Fibroblast of mammary gland (primary cell): ENCODE data around the gene CMTR1.

Experiments
- DNase-seq: peaks from one replicate; pipeline ENCODE4 v3.0.0-alpha.2; 2010; ENCODE audit warnings: low read depth
- H3K4me3 ChIP-seq: 2 replicates; pipeline ENCODE4 v1.5.1; 2011; ENCODE audit warnings: low read depth, mild to moderate bottlenecking, low read length, moderate library complexity; ENCODE audit not compliant: control insufficient read depth
- TF ChIP-seq, protein P1 (sequence below): conservative IDR thresholded peaks from 2 replicates; pipeline ENCODE4 v1.5.1; 2011; ENCODE audit warnings: low read depth, low read length, inconsistent platforms; ENCODE audit not compliant: control insufficient read depth, insufficient read depth

Gene CMTR1

GRCh38 chr6:37477191-37477590 lies 44.2 kb downstream of the CMTR1 start:
- H3K4me3 ChIP-seq = no peak overlapping the region
- DNase-seq = no peak
- TF ChIP-seq, protein P1, sequence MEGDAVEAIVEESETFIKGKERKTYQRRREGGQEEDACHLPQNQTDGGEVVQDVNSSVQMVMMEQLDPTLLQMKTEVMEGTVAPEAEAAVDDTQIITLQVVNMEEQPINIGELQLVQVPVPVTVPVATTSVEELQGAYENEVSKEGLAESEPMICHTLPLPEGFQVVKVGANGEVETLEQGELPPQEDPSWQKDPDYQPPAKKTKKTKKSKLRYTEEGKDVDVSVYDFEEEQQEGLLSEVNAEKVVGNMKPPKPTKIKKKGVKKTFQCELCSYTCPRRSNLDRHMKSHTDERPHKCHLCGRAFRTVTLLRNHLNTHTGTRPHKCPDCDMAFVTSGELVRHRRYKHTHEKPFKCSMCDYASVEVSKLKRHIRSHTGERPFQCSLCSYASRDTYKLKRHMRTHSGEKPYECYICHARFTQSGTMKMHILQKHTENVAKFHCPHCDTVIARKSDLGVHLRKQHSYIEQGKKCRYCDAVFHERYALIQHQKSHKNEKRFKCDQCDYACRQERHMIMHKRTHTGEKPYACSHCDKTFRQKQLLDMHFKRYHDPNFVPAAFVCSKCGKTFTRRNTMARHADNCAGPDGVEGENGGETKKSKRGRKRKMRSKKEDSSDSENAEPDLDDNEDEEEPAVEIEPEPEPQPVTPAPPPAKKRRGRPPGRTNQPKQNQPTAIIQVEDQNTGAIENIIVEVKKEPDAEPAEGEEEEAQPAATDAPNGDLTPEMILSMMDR = no peak

GRCh38 chr6:37477656-37478435 lies 44.8 kb downstream of the CMTR1 start:
- no peak overlapping the region for H3K4me3 ChIP-seq
- DNase-seq = no peak
- TF ChIP-seq, protein P1 = no peak

DNA sequence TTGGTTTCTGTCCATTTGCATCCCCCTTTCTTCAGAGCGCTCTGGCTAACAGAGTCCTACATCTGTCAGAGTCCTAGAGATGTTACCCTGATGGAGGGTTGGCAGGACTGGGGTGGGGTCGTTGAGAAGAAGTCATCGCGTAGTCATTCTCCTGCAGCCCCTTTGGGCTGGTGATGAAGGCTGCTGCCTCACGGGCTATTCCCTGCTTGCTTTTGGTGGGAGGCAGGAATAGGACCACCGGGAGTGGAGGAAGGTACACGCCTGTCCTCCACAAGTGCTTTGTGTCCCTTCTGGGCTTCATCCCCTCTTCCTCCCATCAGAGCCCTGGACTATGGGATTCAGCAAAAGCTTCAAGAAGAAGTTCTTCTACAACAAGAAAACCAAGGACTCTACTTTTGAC lies 45.8 kb downstream of the CMTR1 start:
- no peak for DNase-seq
- TF ChIP-seq, protein P1 = no peak
- no peak overlapping the region for H3K4me3 ChIP-seq

GRCh38 chr6:37479266-37479854 lies 46.3 kb downstream of the CMTR1 start:
- TF ChIP-seq, protein P1 = no peak
- H3K4me3 ChIP-seq = no peak overlapping the region
- no peak for DNase-seq

DNA sequence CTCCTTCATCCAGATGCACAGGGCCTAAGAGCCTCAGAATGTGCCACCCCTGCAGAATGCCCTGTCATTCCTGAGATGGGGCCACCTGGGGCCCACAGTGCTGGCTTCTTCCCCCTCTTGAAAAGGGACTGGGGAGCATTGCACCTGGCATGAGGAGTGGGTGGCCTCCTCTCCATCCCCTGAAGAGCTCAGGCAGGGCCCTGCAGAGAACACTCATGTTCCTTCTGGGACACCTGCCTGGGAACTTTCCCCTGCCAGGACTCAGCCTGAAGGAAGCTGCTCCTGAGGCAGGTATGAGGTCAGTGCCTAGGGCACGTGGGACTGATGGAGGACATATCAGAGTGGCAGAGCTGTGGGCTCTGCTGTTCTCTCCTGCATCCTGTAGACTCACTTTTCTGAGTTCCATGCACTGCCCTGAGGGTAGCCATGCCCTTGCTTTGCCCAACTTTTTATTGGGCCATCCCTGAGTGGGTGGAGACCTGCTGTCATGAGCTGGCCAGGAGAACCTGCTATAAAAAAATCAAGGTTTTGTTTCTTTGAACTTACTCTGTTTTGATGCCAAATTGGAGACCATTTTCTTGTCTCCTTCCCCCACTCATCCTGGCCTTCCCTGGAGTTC lies 47.2 kb downstream of the CMTR1 start:
- TF ChIP-seq, protein P1 = no peak
- no peak for DNase-seq

DNA sequence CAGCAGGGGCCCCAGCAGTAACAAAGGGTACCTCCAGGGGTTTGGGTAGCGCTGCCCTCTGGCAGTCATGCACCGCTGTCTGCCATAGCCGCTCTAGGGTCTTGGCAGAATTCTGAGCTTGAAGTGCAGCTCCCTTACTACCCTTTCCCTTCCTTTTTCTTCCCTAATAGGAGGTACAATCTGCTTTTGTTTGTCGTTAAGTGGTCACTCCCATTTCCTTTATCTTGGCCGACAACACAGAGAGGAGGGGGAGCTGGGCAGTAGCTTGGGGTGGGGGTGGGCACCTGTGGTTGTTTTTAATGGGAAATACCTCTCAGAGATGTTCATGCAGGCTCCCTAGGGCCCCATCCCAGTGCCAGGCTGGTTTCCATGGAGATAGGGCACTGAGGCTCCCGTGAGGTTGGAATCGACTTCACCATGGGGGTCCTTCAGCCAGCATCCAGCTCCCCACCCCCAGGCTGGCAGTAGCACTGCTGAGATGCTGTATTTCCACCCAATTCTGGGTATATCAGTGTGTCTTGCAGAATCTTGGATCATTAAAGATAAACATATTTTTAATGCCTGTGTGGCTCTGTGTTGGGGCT lies 48.0 kb downstream of the CMTR1 start:
- no peak overlapping the region for H3K4me3 ChIP-seq
- TF ChIP-seq, protein P1 = no peak
- no peak for DNase-seq

More for the DNA sequence above, 47.2 kb downstream of the CMTR1 start:
- H3K4me3 ChIP-seq = no peak overlapping the region
